Measurements from ENCODE around the gene INSIG1. TPM values are rescaled to one million over a fixed set of nuclear protein-coding genes. Genes with fewer than 3 reads are reported as not detected.

The INSIG1 gene
- total RNA-seq, 4 donors from 2014 or later = 28.7 to 65.5 (median 45.0) TPM

DNA sequence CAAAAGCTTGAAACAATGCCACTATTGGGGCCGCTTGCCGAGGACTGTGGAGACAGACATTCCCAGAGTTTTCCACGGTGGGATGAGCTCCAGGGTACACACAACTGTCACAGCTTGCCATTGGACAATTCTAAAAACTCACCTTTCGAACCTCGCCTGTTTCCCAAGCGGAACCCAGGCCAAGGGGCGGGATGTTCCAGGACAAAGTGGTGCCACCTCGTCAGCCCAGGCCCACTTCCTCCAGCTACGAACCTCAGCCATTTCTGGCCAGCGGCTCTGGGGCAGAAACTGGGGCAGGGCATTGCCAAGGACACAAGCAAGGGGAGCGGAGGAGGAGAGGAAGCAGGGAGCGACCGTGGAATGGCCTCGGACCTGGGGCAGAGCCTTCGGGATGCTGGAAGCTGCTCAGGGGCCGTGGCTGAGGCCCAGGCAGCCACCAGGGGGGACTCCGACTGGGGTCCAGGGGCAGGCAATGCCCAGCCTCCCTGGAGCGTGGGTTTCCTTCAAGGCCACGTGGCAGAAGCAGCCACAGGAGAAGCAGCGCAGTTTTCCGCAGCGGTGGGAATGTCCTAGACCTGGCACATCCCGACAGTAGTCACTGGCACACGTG is 44.7 kb upstream of the INSIG1 start:
- H3K27me3 ChIP-seq = no peaks in the 10 kb centered on the region
- no peak for DNase-seq
- H3K4me1 ChIP-seq = peaks cover 0 to 4% (median 0%) of the 10 kb centered on the region in 4 donors
- no peaks in the 10 kb centered on the region for H3K9me3 ChIP-seq
- TF ChIP-seq POLR2AphosphoS5 (IDR thresholded peaks at IDR 0.05) (no peak), CTCF (IDR thresholded peaks at IDR 0.05) (no peak), POLR2A (IDR thresholded peaks at IDR 0.05) (no peak), EP300 (IDR thresholded peaks at IDR 0.05; ENCODE audit: low read depth) (no peak)
- 42 to 77% methylated on average over 3 to 22 of the region's 24 CpGs for WGBS, 2 donors (ENCODE audit: low coverage in 1 of 2)
- intact Hi-C loops (cut with DNase I; ENCODE audit: low total_unique reads) (no loop called here), in situ Hi-C loops (cut with MboI; ENCODE audit: low pct_ligation_motif_present in 1 of 4, low pct_unique_long_range_greater_than_20kb in 1 of 4, low sequenced_read_pairs in 3 of 4) (no loop called here)
- H3K36me3 ChIP-seq = no peaks in the 10 kb centered on the region
- no peak overlapping the region for H3K4me3 ChIP-seq
- H3K27ac ChIP-seq = no peak overlapping the region

DNA sequence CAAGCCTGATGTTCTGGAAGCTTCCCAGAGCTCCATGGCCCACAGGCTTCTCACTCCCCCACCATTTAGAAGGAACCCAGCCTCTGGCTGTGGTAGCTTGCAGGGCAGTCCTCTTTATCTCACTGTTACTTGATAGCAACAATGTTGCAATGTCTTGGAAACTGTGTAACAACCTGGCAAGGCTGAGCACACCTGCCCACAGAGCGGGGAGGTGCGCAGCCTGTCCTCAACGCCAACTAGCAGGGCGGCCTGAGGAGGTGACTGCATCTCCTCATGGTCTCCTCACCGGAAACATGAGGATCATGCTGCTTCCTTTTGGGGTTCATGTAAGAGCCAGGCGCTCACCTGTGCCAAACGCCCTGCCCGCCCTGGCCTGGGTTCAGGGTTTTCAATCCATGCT is 43.7 kb upstream of the INSIG1 start:
- H3K4me3 ChIP-seq = no peak overlapping the region
- peaks cover 0 to 4% (median 0%) of the 10 kb centered on the region in 4 donors for H3K4me1 ChIP-seq
- TF ChIP-seq POLR2AphosphoS5 (IDR thresholded peaks at IDR 0.05) (no peak), EP300 (IDR thresholded peaks at IDR 0.05; ENCODE audit: low read depth) (no peak), POLR2A (IDR thresholded peaks at IDR 0.05) (no peak), CTCF (IDR thresholded peaks at IDR 0.05) (no peak)
- H3K27ac ChIP-seq = no peak overlapping the region
- DNase-seq = no peak
- intact Hi-C loops (cut with DNase I; ENCODE audit: low total_unique reads) = no loop called here
- in situ Hi-C loops (cut with MboI; ENCODE audit: low pct_ligation_motif_present in 1 of 4, low pct_unique_long_range_greater_than_20kb in 1 of 4, low sequenced_read_pairs in 3 of 4) = no loop called here
- WGBS, 2 donors (ENCODE audit: low coverage in 1 of 2) = 96% methylated on average over 8 of the region's 8 CpGs; no CpG with 5 or more reads in 1 of the 2 donors
- no peaks in the 10 kb centered on the region for H3K9me3 ChIP-seq
- no peaks in the 10 kb centered on the region for H3K36me3 ChIP-seq
- H3K27me3 ChIP-seq = no peaks in the 10 kb centered on the region

GRCh38 chr7:155255071-155255470 is 42.6 kb upstream of the INSIG1 start:
- WGBS, 2 donors (ENCODE audit: low coverage in 1 of 2) = 88 to 95% methylated on average over 4 to 10 of the region's 10 CpGs
- intact Hi-C loops (cut with DNase I; ENCODE audit: low total_unique reads) (no loop called here), in situ Hi-C loops (cut with MboI; ENCODE audit: low pct_ligation_motif_present in 1 of 4, low pct_unique_long_range_greater_than_20kb in 1 of 4, low sequenced_read_pairs in 3 of 4) (no loop called here)

GRCh38 chr7:155255621-155256020 is 42.1 kb upstream of the INSIG1 start:
- no peak for DNase-seq
- Histone ChIP-seq H3K27ac (no peak overlapping the region), H3K4me3 (no peak overlapping the region), H3K9me3 (no peaks in the 10 kb centered on the region), H3K36me3 (no peaks in the 10 kb centered on the region), H3K27me3 (no peaks in the 10 kb centered on the region), H3K4me1 (peaks cover 0 to 4% (median 0%) of the 10 kb centered on the region in 4 donors)
- in situ Hi-C loops (cut with MboI; ENCODE audit: low pct_ligation_motif_present in 1 of 4, low pct_unique_long_range_greater_than_20kb in 1 of 4, low sequenced_read_pairs in 3 of 4) (no loop called here), intact Hi-C loops (cut with DNase I; ENCODE audit: low total_unique reads) (no loop called here)
- TF ChIP-seq EP300 (IDR thresholded peaks at IDR 0.05; ENCODE audit: low read depth) (no peak), POLR2A (IDR thresholded peaks at IDR 0.05) (no peak), CTCF (IDR thresholded peaks at IDR 0.05) (no peak), POLR2AphosphoS5 (IDR thresholded peaks at IDR 0.05) (no peak)
- WGBS, 2 donors (ENCODE audit: low coverage in 1 of 2) = 70 to 77% methylated on average over 4 to 6 of the region's 6 CpGs

More at GRCh38 chr7:155255071-155255470, 42.6 kb upstream of the INSIG1 start:
- H3K36me3 ChIP-seq = no peaks in the 10 kb centered on the region
- no peak overlapping the region for H3K27ac ChIP-seq
- TF ChIP-seq POLR2AphosphoS5 (IDR thresholded peaks at IDR 0.05) (no peak), POLR2A (IDR thresholded peaks at IDR 0.05) (no peak), CTCF (IDR thresholded peaks at IDR 0.05) (no peak), EP300 (IDR thresholded peaks at IDR 0.05; ENCODE audit: low read depth) (no peak)
- DNase-seq = no peak
- no peak overlapping the region for H3K4me3 ChIP-seq
- H3K4me1 ChIP-seq = peaks cover 0 to 4% (median 0%) of the 10 kb centered on the region in 4 donors
- H3K27me3 ChIP-seq = no peaks in the 10 kb centered on the region
- no peaks in the 10 kb centered on the region for H3K9me3 ChIP-seq

Data from transverse colon (tissue), 4 donors.